HepG2 (cell line): ENCODE measurements around the gene STMND1. TPM values are rescaled to one million over a fixed set of nuclear protein-coding genes. Genes with fewer than 3 reads are reported as not detected.

Experiments
- ATAC-seq: fragments of 200-7000 bp; cut with Tn5 transposase; 3 replicates; pipeline ENCODE4 v1.9.1; 2020; ENCODE audit warnings: mild to moderate bottlenecking, moderate library complexity
- BruUV-seq: library from RNA; stranded (reverse); fragments of 400-500 nt; replicated peaks from 2 replicates; lab custom pipeline; 2021; lab: Mats Ljungman, UMichigan
- CTCF ChIA-PET: fragments of 300-600 bp; formaldehyde crosslinking; extraction: SDS; loops from one replicate; lab custom pipeline; 2021; ENCODE audit warnings: low total read pairs, inconsistent platforms, low intra/inter-chr PET ratio; lab: Yijun Ruan, JAX
- POLR2A ChIA-PET: fragments of 350-600 bp; sonication (Branson Sonifier 250); formaldehyde crosslinking; loops from one replicate; lab custom pipeline; 2020; ENCODE audit warnings: antibody characterized with exemption, inconsistent platforms; lab: Yijun Ruan, JAX
- DNase-seq: peaks from one replicate; pipeline ENCODE4 v3.0.0-alpha.2; 2015; ENCODE audit warnings: low spot score
- FAIRE-seq: peaks from 3 replicates; lab custom pipeline; 2011; peaks lifted over from hg19 to GRCh38; lab: Jason Lieb, UNC
- H2AFZ ChIP-seq: one replicate; pipeline ENCODE4 v1.6.1; 2011; ENCODE audit warnings: low read length, inconsistent platforms
- H3K27ac ChIP-seq: fragments of 300-600 bp; 3 replicates; pipeline ENCODE4 v1.8.0; 2011; ENCODE audit warnings: mixed run types, mild to moderate bottlenecking, mixed read lengths, low read length, inconsistent platforms; ENCODE audit not compliant: insufficient read depth; ENCODE audit errors: extremely low read length
- H3K27me3 ChIP-seq, 2 experiments: fragments of 200-600 bp in 1 of 2; 2 replicates in 1 of 2; 3 replicates in 1 of 2; pipeline versions ENCODE4 v1.6.0 to v1.8.0; 2011; ENCODE audit warnings: low read length in 2 of 2, mild to moderate bottlenecking in 2 of 2, moderate library complexity in 2 of 2, inconsistent platforms in 1 of 2; ENCODE audit not compliant: insufficient read depth in 2 of 2, control insufficient read depth in 1 of 2
- H3K36me3 ChIP-seq, 2 experiments: fragments of 200-600 bp in 1 of 2; replicated peaks in 1 of 2; 2 replicates in 1 of 2; 3 replicates in 1 of 2; pipeline versions ENCODE4 v1.5.1 to v1.8.0; 2011; ENCODE audit warnings: low read length in 2 of 2, inconsistent platforms in 1 of 2; ENCODE audit not compliant: insufficient read depth in 2 of 2, control insufficient read depth in 1 of 2
- H3K4me1 ChIP-seq: 2 replicates; pipeline ENCODE4 v1.5.1; 2012; ENCODE audit warnings: low read length, inconsistent platforms; ENCODE audit not compliant: insufficient read depth
- H3K4me2 ChIP-seq: 2 replicates; pipeline ENCODE4 v1.6.0; 2011; ENCODE audit warnings: low read depth, low read length, inconsistent platforms
- H3K4me3 ChIP-seq, 3 experiments: fragments of 200-600 bp in 1 of 3; sonication (generic), shearing (Covaris generic) in 1 of 3; replicated peaks in 1 of 3; 2 replicates each; pipeline ENCODE4 v1.5.1; 2011 to 2016; ENCODE audit warnings: low read length in 3 of 3, inconsistent platforms in 2 of 3, low read depth in 2 of 3, mild to moderate bottlenecking in 2 of 3, control low read depth in 1 of 3, mixed read lengths in 1 of 3; ENCODE audit not compliant: insufficient read depth in 1 of 3
- H3K79me2 ChIP-seq: one replicate; pipeline ENCODE4 v1.6.1; 2011; ENCODE audit warnings: low read length, inconsistent platforms; ENCODE audit not compliant: insufficient read depth
- H3K9ac ChIP-seq: 2 replicates; pipeline ENCODE4 v1.6.0; 2011; ENCODE audit warnings: mild to moderate bottlenecking, low read depth, low read length, inconsistent platforms; ENCODE audit not compliant: insufficient read depth
- H3K9me3 ChIP-seq: 2 replicates; pipeline ENCODE4 v1.5.1; 2012; ENCODE audit warnings: mild to moderate bottlenecking, low read length
- H4K20me1 ChIP-seq: 2 replicates; pipeline ENCODE4 v1.6.0; 2011; ENCODE audit warnings: inconsistent platforms, mild to moderate bottlenecking, low read length, moderate library complexity; ENCODE audit not compliant: insufficient read depth
- ARID3A ChIP-seq: IDR thresholded peaks from 2 replicates; pipeline ENCODE4 v1.6.1; 2012; ENCODE audit warnings: low read depth, low read length, improper control_type of control experiment
- ISX ChIP-seq: sonication (generic); formaldehyde crosslinking; conservative IDR thresholded peaks from 2 replicates; pipeline ENCODE4 v1.5.0; 2020; ENCODE audit warnings: missing genetic modification reagents
- NONO ChIP-seq, 2 experiments: fragments of 450-650 bp in 1 of 2; sonication (generic) in 1 of 2; formaldehyde crosslinking in 1 of 2; IDR thresholded peaks in 1 of 2; conservative IDR thresholded peaks in 1 of 2; 2 replicates each; pipeline versions ENCODE4 v1.6.1 to v1.8.0; 2017 to 2022; ENCODE audit warnings: mild to moderate bottlenecking in 1 of 2, missing genetic modification reagents in 1 of 2, moderate library complexity in 1 of 2
- REST ChIP-seq, 2 experiments: IDR thresholded peaks; 2 replicates each; pipeline ENCODE4 v1.6.1; 2011 to 2012; ENCODE audit warnings: low read length in 2 of 2, borderline replicate concordance in 1 of 2, low read depth in 1 of 2, mild to moderate bottlenecking in 1 of 2, moderate library complexity in 1 of 2
- TFDP1 ChIP-seq: IDR thresholded peaks from 2 replicates; pipeline ENCODE4 v1.6.1; 2016; ENCODE audit warnings: missing compliant biosample characterization, missing genetic modification reagents, borderline replicate concordance
- TFE3 ChIP-seq: IDR thresholded peaks from 2 replicates; pipeline ENCODE4 v1.6.1; 2016
- THAP11 ChIP-seq: IDR thresholded peaks from 2 replicates; pipeline ENCODE4 v1.6.1; 2016; ENCODE audit warnings: missing biosample characterization, missing genetic modification reagents
- TRIM22 ChIP-seq: fragments of 450-650 bp; IDR thresholded peaks from 2 replicates; pipeline ENCODE4 v1.6.1; 2017
- ZEB1 ChIP-seq: IDR thresholded peaks from 2 replicates; pipeline ENCODE4 v1.6.1; 2012; ENCODE audit warnings: mild to moderate bottlenecking, low read depth, inconsistent platforms; ENCODE audit not compliant: insufficient replicate concordance
- WGBS: methylation state at CpG from one replicate; pipeline ENCODE4 v1.1.6; 2017; ENCODE audit warnings: low lambda C conversion rate; 5-methylcytosine and 5-hydroxymethylcytosine counted together
- in situ Hi-C: cut with HindIII; loops from 2 replicates; pipeline ENCODE4 v1.10.0; 2017; ENCODE audit warnings: low pct_unique_long_range_greater_than_20kb; ENCODE audit not compliant: extremely low pct_ligation_motif_present
- intact Hi-C: fragments of 100-400 bp; cut with micrococcal nuclease; formaldehyde crosslinking; loops from one replicate; pipeline ENCODE4 v1.10.0; 2022; ENCODE audit not compliant: unreplicated experiment
- polyA plus RNA-seq, 8 experiments: library from polyadenylated mRNA; depleted of rRNA in 3 of 8; stranded (reverse) in 7 of 8; unstranded in 1 of 8; fragments of >200 nt; fragmentation: Illumina TruSeq in 4 of 8; extraction: Trizol in 4 of 8; gene quantifications; 2 replicates each; pipeline versions ENCODE4 v1.2.1 to v1.2.3, GENCODE V29; 2011 to 2016; ENCODE audit warnings: low read depth in 4 of 8, missing spikeins in 1 of 8, mixed read lengths in 1 of 8; ENCODE audit not compliant: insufficient read depth in 1 of 8
- total RNA-seq, 5 experiments: library from RNA; depleted of rRNA; stranded (reverse); fragments of >200 nt; fragmentation: Illumina TruSeq; extraction: Trizol; gene quantifications; 2 replicates each; pipeline ENCODE4 v1.2.3, GENCODE V29; 2016; ENCODE audit warnings: low read depth in 1 of 5

STMND1 gene
- total and polyA plus RNA-seq, 2 of the 13 experiments (the other 11 are each of a cell fraction or from before 2014, with no cell fraction given) = not detected

- TF ChIP-seq REST (IDR thresholded peaks at IDR 0.05; ENCODE audit: borderline replicate concordance in 1 of 2, low read depth in 1 of 2, low read length in 2 of 2) = no peak
Measured at GRCh38 chr6:17169711-17170110, 67.9 kb downstream of the STMND1 start (continued).

GRCh38 chr6:17172836-17173470, 71.1 kb downstream of the STMND1 start:
- ChIA-PET POLR2A (no interaction called here), CTCF (no interaction called here)
- BruUV-seq = no TSS peak
- Histone ChIP-seq H3K9me3 (no peaks in the 10 kb centered on the region), H3K27me3 (peaks cover 0 to 7% of the 10 kb centered on the region in 2 experiments; a peak in 3 of 5 replicates), H3K27ac (no peak overlapping the region), H3K79me2 (no peaks in the 10 kb centered on the region), H3K4me3 (no peak overlapping the region), H3K36me3 (no peaks in the 10 kb centered on the region), H3K4me1 (no peaks in the 10 kb centered on the region), H4K20me1 (no peaks in the 10 kb centered on the region), H3K4me2 (no peak overlapping the region), H2AFZ (no peak overlapping the region), H3K9ac (no peak overlapping the region)
- in situ Hi-C loops (loop anchor here (25.0 kb wide), 1 partner anchor 1139 kb away; no protein-coding TSS in a partner anchor), intact Hi-C loops (no loop called here)
- ATAC-seq = no peak
- no peak for DNase-seq
- FAIRE-seq = no peak
- WGBS = 11% methylated on average over 4 of the region's 4 CpGs
- no peak for TF ChIP-seq TRIM22
- no peak for TF ChIP-seq NONO (IDR thresholded peaks at IDR 0.05)
- TF ChIP-seq NONO (CRISPR knock-in tag; conservative IDR thresholded peaks at IDR 0.05) = no peak
- no peak for TF ChIP-seq ARID3A
- TF ChIP-seq TFDP1 (CRISPR knock-in tag) = no peak
- TF ChIP-seq TFE3 (CRISPR knock-in tag) = no peak
- no peak for TF ChIP-seq ZEB1
- no peak for TF ChIP-seq ISX (CRISPR knock-in tag)
- no peak for TF ChIP-seq THAP11 (CRISPR knock-in tag)
